ENCODE data around the gene ARMH4. TPM values are rescaled to one million over a fixed set of nuclear protein-coding genes. Genes with fewer than 3 reads are reported as not detected.

Gene ARMH4
- total RNA-seq, 5 donors from 2014 or later (not counting 1 experiment from before 2014, with no cell fraction given) = not detected

DNA sequence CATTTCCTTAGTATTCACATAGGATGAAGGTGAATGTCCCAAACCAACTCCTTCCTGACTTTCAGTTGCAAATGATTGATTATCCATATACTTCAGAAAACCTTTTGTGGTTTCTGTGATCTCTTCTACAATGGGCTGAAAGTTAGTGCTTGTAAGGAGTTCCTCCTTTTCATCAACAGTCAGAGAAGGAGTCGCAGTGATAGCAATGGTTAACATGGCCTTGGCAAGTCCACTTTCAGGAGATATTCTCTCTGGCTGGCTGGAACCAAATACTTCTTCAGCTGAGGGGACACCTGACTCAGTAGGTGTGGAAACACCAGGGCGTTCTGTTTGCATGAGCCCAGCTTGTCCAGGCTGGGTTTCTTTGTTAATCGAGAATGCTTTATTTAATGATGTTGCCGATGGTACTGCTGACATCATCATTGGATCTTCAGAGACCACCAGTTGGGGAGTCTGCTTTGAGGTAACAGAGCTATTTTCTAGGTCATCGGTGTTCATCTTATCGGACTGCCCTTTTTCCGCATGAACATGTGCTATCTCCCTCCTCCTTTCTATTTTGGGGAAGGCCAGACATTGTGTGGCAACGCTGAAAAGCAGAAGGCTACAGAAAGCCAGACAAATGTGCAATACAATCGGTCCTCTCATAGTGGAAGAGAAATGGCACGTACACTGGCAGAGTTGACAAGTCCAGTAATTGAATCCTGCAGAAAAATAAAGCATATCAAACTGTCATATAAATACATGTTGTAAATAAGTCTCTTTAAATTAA lies 13.1 kb downstream of the ARMH4 start:
- CTCF ChIA-PET = no interaction called here

DNA sequence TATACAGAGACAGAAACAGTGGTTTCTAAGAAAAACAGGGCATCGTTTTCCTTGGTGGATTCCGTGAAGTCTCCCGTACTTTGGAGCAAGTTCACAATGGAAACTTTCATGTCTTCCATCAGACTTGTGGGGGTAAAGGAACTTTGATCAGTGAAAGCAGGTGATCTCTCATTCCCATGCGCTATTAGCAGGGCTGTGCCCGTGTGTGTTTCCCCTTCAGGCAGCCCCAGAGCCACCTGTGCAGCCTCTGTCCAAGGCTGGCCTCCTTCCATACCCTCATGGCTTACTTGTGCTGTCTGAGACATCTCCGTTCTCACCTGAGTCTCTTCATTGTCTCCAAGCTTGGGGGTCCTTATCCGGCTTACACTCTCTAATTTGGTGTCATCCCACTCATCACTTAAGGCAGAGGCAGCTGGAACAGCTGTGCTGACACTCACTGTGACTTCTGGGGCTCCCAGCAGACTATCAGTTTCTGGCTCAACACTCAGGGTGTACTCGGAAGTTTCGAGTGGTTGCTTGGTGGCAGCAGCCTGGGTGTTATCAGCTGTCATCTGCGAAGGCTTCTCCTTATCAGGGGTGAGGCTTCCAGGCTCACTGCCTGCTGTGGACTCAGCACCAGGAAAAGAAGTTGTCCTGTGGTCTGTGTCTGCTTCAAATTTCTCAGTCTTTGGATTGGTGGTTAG lies 13.8 kb downstream of the ARMH4 start:
- ChIA-PET POLR2A (no interaction called here), CTCF (no interaction called here)
- Mint-ChIP-seq H3K36me3 (no peaks in the 10 kb centered on the region), H3K9me3 (no peaks in the 10 kb centered on the region), H3K4me1 (no peaks in the 10 kb centered on the region), H3K27ac (no peak overlapping the region), H3K27me3 (peaks cover 0 to 8% of the 10 kb centered on the region in 2 donors), H3K4me3 (no peak overlapping the region)
- ATAC-seq (replicated peaks in 1 of 4) (no peak), DNase-seq (no peak)
- Histone ChIP-seq H3K9me3 (no peaks in the 10 kb centered on the region), H3K4me1 (ENCODE audit: control insufficient read depth in 1 of 2, extremely low read depth in 1 of 2, insufficient read depth in 2 of 2, low read length in 2 of 2) (no peaks in the 10 kb centered on the region), H3K27ac (ENCODE audit: low read length) (no peak overlapping the region), H3K4me3 (ENCODE audit: control insufficient read depth in 1 of 2, extremely low read depth in 1 of 2, low read length in 1 of 2) (no peak overlapping the region), H3K27me3 (replicated peaks in 1 of 2; ENCODE audit: control insufficient read depth in 2 of 2, extremely low read depth in 1 of 2, insufficient read depth in 2 of 2, low read length in 1 of 2) (peaks cover 0 to 10% of the 10 kb centered on the region in 2 experiments), H3K36me3 (ENCODE audit: control insufficient read depth in 2 of 2, extremely low read depth in 1 of 2, insufficient read depth in 1 of 2, low read length in 1 of 2) (no peaks in the 10 kb centered on the region)
- 33% methylated on average over 7 of the region's 10 CpGs for WGBS (ENCODE audit: insufficient coverage)

More for the DNA sequence above, 13.1 kb downstream of the ARMH4 start:
- Histone ChIP-seq H3K4me1 (ENCODE audit: control insufficient read depth in 1 of 2, extremely low read depth in 1 of 2, insufficient read depth in 2 of 2, low read length in 2 of 2) (no peaks in the 10 kb centered on the region), H3K27me3 (replicated peaks in 1 of 2; ENCODE audit: control insufficient read depth in 2 of 2, extremely low read depth in 1 of 2, insufficient read depth in 2 of 2, low read length in 1 of 2) (peaks cover 0 to 10% of the 10 kb centered on the region in 2 experiments), H3K9me3 (no peaks in the 10 kb centered on the region), H3K27ac (ENCODE audit: low read length) (no peak overlapping the region), H3K4me3 (ENCODE audit: control insufficient read depth in 1 of 2, extremely low read depth in 1 of 2, low read length in 1 of 2) (no peak overlapping the region), H3K36me3 (ENCODE audit: control insufficient read depth in 2 of 2, extremely low read depth in 1 of 2, insufficient read depth in 1 of 2, low read length in 1 of 2) (no peaks in the 10 kb centered on the region)
- DNase-seq (no peak), ATAC-seq (replicated peaks in 1 of 4) (no peak)
- no peaks in the 10 kb centered on the region for H3K36me3 Mint-ChIP-seq
- H3K4me3 Mint-ChIP-seq = no peak overlapping the region
- no peaks in the 10 kb centered on the region for H3K4me1 Mint-ChIP-seq
- WGBS (ENCODE audit: insufficient coverage) = 57% methylated on average over 5 of the region's 10 CpGs
- no peaks in the 10 kb centered on the region for H3K9me3 Mint-ChIP-seq
- POLR2A ChIA-PET = no interaction called here
- peaks cover 0 to 8% of the 10 kb centered on the region in 2 donors for H3K27me3 Mint-ChIP-seq
- no peak overlapping the region for H3K27ac Mint-ChIP-seq

GRCh38 chr14:58133739-58134138 lies 18.3 kb downstream of the ARMH4 start:
- H3K4me1 Mint-ChIP-seq = no peaks in the 10 kb centered on the region

GRCh38 chr14:58131386-58131785 lies 20.6 kb downstream of the ARMH4 start:
- no peaks in the 10 kb centered on the region for H3K9me3 ChIP-seq
- no peaks in the 10 kb centered on the region for H3K4me1 Mint-ChIP-seq
- H3K4me3 Mint-ChIP-seq = no peak overlapping the region
- peaks cover 0 to 7% of the 10 kb centered on the region in 2 donors for H3K27me3 Mint-ChIP-seq
- no peaks in the 10 kb centered on the region for H3K4me1 ChIP-seq (ENCODE audit: control insufficient read depth in 1 of 2, extremely low read depth in 1 of 2, insufficient read depth in 2 of 2, low read length in 2 of 2)
- H3K36me3 Mint-ChIP-seq = no peaks in the 10 kb centered on the region
- no peak for ATAC-seq (replicated peaks in 1 of 4)
- CTCF ChIA-PET = interaction anchor here in 1 of 2 donors (0.5 kb wide), 1 partner anchor 19 kb away, joined by 3 read pairs; no protein-coding TSS in a partner anchor
- peaks cover 0 to under 1% (median 0%) of the 10 kb centered on the region in 3 donors for H3K9me3 Mint-ChIP-seq
- H3K27me3 ChIP-seq (replicated peaks in 1 of 2; ENCODE audit: control insufficient read depth in 2 of 2, extremely low read depth in 1 of 2, insufficient read depth in 2 of 2, low read length in 1 of 2) = no peaks in the 10 kb centered on the region
- DNase-seq = no peak
- WGBS (ENCODE audit: insufficient coverage) = no CpG with 5 or more reads among the region's 1 CpG
- H3K27ac ChIP-seq (ENCODE audit: low read length) = no peak overlapping the region
- no peak overlapping the region for H3K27ac Mint-ChIP-seq
- H3K4me3 ChIP-seq (ENCODE audit: control insufficient read depth in 1 of 2, extremely low read depth in 1 of 2, low read length in 1 of 2) = no peak overlapping the region
- H3K36me3 ChIP-seq (ENCODE audit: control insufficient read depth in 2 of 2, extremely low read depth in 1 of 2, insufficient read depth in 1 of 2, low read length in 1 of 2) = no peaks in the 10 kb centered on the region
- POLR2A ChIA-PET = interaction anchor here in 1 of 2 donors (0.7 kb wide), 1 partner anchor 1284 kb away, joined by 6 read pairs; no protein-coding TSS in a partner anchor

More at GRCh38 chr14:58133739-58134138, 18.3 kb downstream of the ARMH4 start:
- ATAC-seq (replicated peaks in 1 of 4) = no peak
- no peaks in the 10 kb centered on the region for H3K36me3 Mint-ChIP-seq
- CTCF ChIA-PET = interaction anchor here in 1 of 2 donors (0.7 kb wide), 1 partner anchor 1062 kb away, joined by 3 read pairs; no protein-coding TSS in a partner anchor
- Histone ChIP-seq H3K4me1 (ENCODE audit: control insufficient read depth in 1 of 2, extremely low read depth in 1 of 2, insufficient read depth in 2 of 2, low read length in 2 of 2) (no peaks in the 10 kb centered on the region), H3K9me3 (no peaks in the 10 kb centered on the region), H3K4me3 (ENCODE audit: control insufficient read depth in 1 of 2, extremely low read depth in 1 of 2, low read length in 1 of 2) (no peak overlapping the region), H3K27me3 (replicated peaks in 1 of 2; ENCODE audit: control insufficient read depth in 2 of 2, extremely low read depth in 1 of 2, insufficient read depth in 2 of 2, low read length in 1 of 2) (peaks cover 0 to 5% of the 10 kb centered on the region in 2 experiments), H3K36me3 (ENCODE audit: control insufficient read depth in 2 of 2, extremely low read depth in 1 of 2, insufficient read depth in 1 of 2, low read length in 1 of 2) (no peaks in the 10 kb centered on the region), H3K27ac (ENCODE audit: low read length) (no peak overlapping the region)
- peaks cover 0 to 8% of the 10 kb centered on the region in 2 donors for H3K27me3 Mint-ChIP-seq
- no peak overlapping the region for H3K27ac Mint-ChIP-seq
- no peak for DNase-seq
- no peaks in the 10 kb centered on the region for H3K9me3 Mint-ChIP-seq
- POLR2A ChIA-PET = no interaction called here
- no peak overlapping the region for H3K4me3 Mint-ChIP-seq
- no CpG with 5 or more reads among the region's 1 CpG for WGBS (ENCODE audit: insufficient coverage)

DNA sequence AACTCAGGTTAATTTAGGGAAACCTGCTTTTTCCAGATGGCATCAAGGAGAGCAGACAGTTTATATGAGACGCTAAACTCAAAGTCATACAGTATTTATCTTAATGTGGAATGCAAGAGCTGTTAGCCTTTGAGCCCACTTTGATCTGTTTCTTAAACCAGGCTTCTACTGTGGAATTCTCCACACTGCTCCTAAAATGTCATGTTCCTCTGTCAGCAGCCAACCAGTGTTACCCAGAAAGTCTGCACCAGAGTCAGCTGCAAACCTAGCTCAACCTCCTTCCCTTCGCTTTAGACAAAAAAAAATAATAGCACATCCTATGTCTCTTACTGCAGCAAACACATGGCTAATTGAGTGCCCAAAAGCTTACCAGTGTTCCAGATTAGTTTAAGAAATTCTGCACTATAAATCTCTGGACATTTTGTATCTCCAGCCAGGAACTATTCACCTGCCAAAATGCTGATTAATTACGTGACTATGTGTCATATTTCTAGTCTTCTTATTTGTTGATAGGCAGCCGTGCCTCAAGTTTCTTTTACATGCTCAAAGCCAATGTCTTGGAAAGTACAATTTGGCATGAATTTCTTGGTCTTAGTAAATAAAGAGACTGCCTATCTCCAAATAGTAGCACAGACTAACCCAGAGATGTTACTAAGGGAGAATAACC lies 21.8 kb downstream of the ARMH4 start:
- Histone ChIP-seq H3K36me3 (ENCODE audit: control insufficient read depth in 2 of 2, extremely low read depth in 1 of 2, insufficient read depth in 1 of 2, low read length in 1 of 2) (no peaks in the 10 kb centered on the region), H3K27ac (ENCODE audit: low read length) (no peak overlapping the region), H3K4me3 (ENCODE audit: control insufficient read depth in 1 of 2, extremely low read depth in 1 of 2, low read length in 1 of 2) (no peak overlapping the region), H3K27me3 (replicated peaks in 1 of 2; ENCODE audit: control insufficient read depth in 2 of 2, extremely low read depth in 1 of 2, insufficient read depth in 2 of 2, low read length in 1 of 2) (no peaks in the 10 kb centered on the region), H3K9me3 (no peaks in the 10 kb centered on the region), H3K4me1 (ENCODE audit: control insufficient read depth in 1 of 2, extremely low read depth in 1 of 2, insufficient read depth in 2 of 2, low read length in 2 of 2) (no peaks in the 10 kb centered on the region)
- no peak overlapping the region for H3K27ac Mint-ChIP-seq
- DNase-seq (no peak), ATAC-seq (replicated peaks in 1 of 4) (no peak)
- CTCF ChIA-PET = no interaction called here
- no CpG with 5 or more reads among the region's 4 CpGs for WGBS (ENCODE audit: insufficient coverage)
- H3K27me3 Mint-ChIP-seq = peaks cover 5 to 7% of the 10 kb centered on the region in 2 donors
- H3K9me3 Mint-ChIP-seq = peaks cover 11% of the 10 kb centered on the region in 3 donors
- POLR2A ChIA-PET = no interaction called here
- H3K4me3 Mint-ChIP-seq = no peak overlapping the region
- peaks cover 7% of the 10 kb centered on the region for H3K36me3 Mint-ChIP-seq
- H3K4me1 Mint-ChIP-seq = no peaks in the 10 kb centered on the region

- peaks cover 7% of the 10 kb centered on the region for H3K36me3 Mint-ChIP-seq
- H3K4me1 Mint-ChIP-seq = no peaks in the 10 kb centered on the region
- H3K27me3 Mint-ChIP-seq = peaks cover 5 to 7% of the 10 kb centered on the region in 2 donors
- H3K9me3 Mint-ChIP-seq = peaks cover 11 to 13% (median 12%) of the 10 kb centered on the region in 3 donors
- Histone ChIP-seq H3K4me3 (ENCODE audit: control insufficient read depth in 1 of 2, extremely low read depth in 1 of 2, low read length in 1 of 2) (no peak overlapping the region), H3K27me3 (replicated peaks in 1 of 2; ENCODE audit: control insufficient read depth in 2 of 2, extremely low read depth in 1 of 2, insufficient read depth in 2 of 2, low read length in 1 of 2) (no peaks in the 10 kb centered on the region), H3K9me3 (no peaks in the 10 kb centered on the region), H3K36me3 (ENCODE audit: control insufficient read depth in 2 of 2, extremely low read depth in 1 of 2, insufficient read depth in 1 of 2, low read length in 1 of 2) (no peaks in the 10 kb centered on the region), H3K4me1 (ENCODE audit: control insufficient read depth in 1 of 2, extremely low read depth in 1 of 2, insufficient read depth in 2 of 2, low read length in 2 of 2) (no peaks in the 10 kb centered on the region), H3K27ac (ENCODE audit: low read length) (no peak overlapping the region)
- H3K27ac Mint-ChIP-seq = no peak overlapping the region
- ATAC-seq (replicated peaks in 1 of 4) (no peak), DNase-seq (no peak)
- POLR2A ChIA-PET = no interaction called here
- CTCF ChIA-PET = no interaction called here
- WGBS (ENCODE audit: insufficient coverage) = no CpG with 5 or more reads among the region's 4 CpGs
- no peak overlapping the region for H3K4me3 Mint-ChIP-seq
These were observed 22.8 kb downstream of the ARMH4 start for GRCh38 chr14:58129208-58129607.

Measured in T-cell (primary cell).